Endothelial cell of umbilical vein (primary cell): ENCODE data around the gene GPANK1. TPM values are rescaled to one million over a fixed set of nuclear protein-coding genes. Genes with fewer than 3 reads are reported as not detected.

Source experiments
- BruUV-seq: library from RNA; stranded (reverse); fragments of 400-500 nt; replicated peaks from 2 replicates; lab custom pipeline; 2021; lab: Mats Ljungman, UMichigan
- CTCF ChIA-PET: fragments of 300-600, 350-600 bp; sonication (Branson Sonifier 250); formaldehyde crosslinking; loops from one replicate; lab custom pipeline; 2021; ENCODE audit warnings: antibody characterized with exemption, inconsistent platforms; lab: Charles Lee
- POLR2A ChIA-PET: fragments of 300-600, 350-600 bp; sonication (Branson Sonifier 250); formaldehyde crosslinking; loops from one replicate; lab custom pipeline; 2021; ENCODE audit warnings: antibody characterized with exemption, inconsistent platforms; lab: Charles Lee
- DNase-seq: peaks from one replicate; pipeline ENCODE4 v3.0.0-alpha.2; 2011; ENCODE audit warnings: low read depth, low spot score
- FAIRE-seq: peaks from 2 replicates; lab custom pipeline; 2011; peaks lifted over from hg19 to GRCh38; lab: Jason Lieb, UNC
- H2AFZ ChIP-seq: 2 replicates; pipeline ENCODE4 v1.6.0; 2012; ENCODE audit warnings: low read depth, low read length, control low read depth, inconsistent platforms
- H3K27ac ChIP-seq: 2 replicates; pipeline ENCODE4 v1.5.1; 2011; ENCODE audit warnings: low read depth, mild to moderate bottlenecking, control low read depth, low read length, moderate library complexity; ENCODE audit not compliant: insufficient read depth
- H3K27me3 ChIP-seq, 2 experiments: 2 replicates each; pipeline versions ENCODE4 v1.6.0 to v1.6.1; 2011; ENCODE audit warnings: low read length in 2 of 2, mixed read lengths in 1 of 2; ENCODE audit not compliant: control insufficient read depth in 2 of 2, insufficient read depth in 2 of 2
- H3K36me3 ChIP-seq, 2 experiments: 2 replicates in 1 of 2; 3 replicates in 1 of 2; pipeline ENCODE4 v1.5.1; 2011; ENCODE audit warnings: low read length in 2 of 2, mild to moderate bottlenecking in 1 of 2, moderate library complexity in 1 of 2; ENCODE audit not compliant: control insufficient read depth in 2 of 2, insufficient read depth in 2 of 2; ENCODE audit errors: extremely low read depth in 1 of 2
- H3K4me1 ChIP-seq: 3 replicates; pipeline ENCODE4 v1.5.1; 2011; ENCODE audit warnings: mild to moderate bottlenecking, low read length; ENCODE audit not compliant: control insufficient read depth, insufficient read depth; ENCODE audit errors: extremely low read depth
- H3K4me2 ChIP-seq: 2 replicates; pipeline ENCODE4 v1.6.1; 2011; ENCODE audit warnings: low read length, control low read depth, mixed read lengths; ENCODE audit not compliant: insufficient read depth
- H3K4me3 ChIP-seq, 3 experiments: fragments of 200-600 bp in 1 of 3; sonication (generic), shearing (Covaris generic) in 1 of 3; replicated peaks in 1 of 3; 2 replicates each; pipeline ENCODE4 v1.5.1; 2011 to 2016; ENCODE audit warnings: control low read depth in 3 of 3, low read length in 3 of 3, mild to moderate bottlenecking in 2 of 3, inconsistent platforms in 1 of 3, low read depth in 1 of 3, moderate library complexity in 1 of 3; ENCODE audit not compliant: insufficient read depth in 1 of 3
- H3K79me2 ChIP-seq: 2 replicates; pipeline ENCODE4 v1.6.0; 2012; ENCODE audit warnings: low read length, inconsistent platforms; ENCODE audit not compliant: control insufficient read depth, insufficient read depth
- H3K9ac ChIP-seq: replicated peaks from 2 replicates; pipeline ENCODE3; 2011; ENCODE audit warnings: low read length, control low read depth; ENCODE audit not compliant: insufficient read depth; ENCODE audit errors: extremely low read depth
- H3K9me1 ChIP-seq: replicated peaks from 3 replicates; pipeline ENCODE4 v1.6.0; 2011; ENCODE audit warnings: mild to moderate bottlenecking, low read length; ENCODE audit not compliant: control insufficient read depth, insufficient read depth; ENCODE audit errors: extremely low read depth
- H3K9me3 ChIP-seq: replicated peaks from 2 replicates; pipeline ENCODE4 v1.5.1; 2012; ENCODE audit warnings: low read length, inconsistent platforms; ENCODE audit not compliant: control insufficient read depth, insufficient read depth
- H4K20me1 ChIP-seq: replicated peaks from 2 replicates; pipeline ENCODE3; 2011; ENCODE audit warnings: mild to moderate bottlenecking, low read length; ENCODE audit not compliant: control insufficient read depth, insufficient read depth; ENCODE audit errors: extremely low read depth
- CTCF ChIP-seq, 2 donors: IDR thresholded peaks; 1 replicate in 1 of 2; 2 replicates in 1 of 2; pipeline ENCODE4 v1.5.1; 2011; ENCODE audit warnings: low read length in 2 of 2, mild to moderate bottlenecking in 2 of 2, moderate library complexity in 2 of 2, control low read depth in 1 of 2, inconsistent platforms in 1 of 2, low read depth in 1 of 2; ENCODE audit not compliant: insufficient read depth in 1 of 2; ENCODE audit errors: extremely low read depth in 1 of 2
- EZH2 ChIP-seq: IDR thresholded peaks from 2 replicates; pipeline ENCODE4 v1.6.1; 2012; ENCODE audit warnings: borderline replicate concordance, low read depth, mild to moderate bottlenecking, moderate library complexity, low read length, inconsistent platforms; ENCODE audit not compliant: severe bottlenecking
- JUN ChIP-seq: IDR thresholded peaks from 2 replicates; pipeline ENCODE4 v1.6.1; 2011; ENCODE audit warnings: borderline replicate concordance, low read depth; ENCODE audit not compliant: insufficient read length, insufficient read depth
- POLR2A ChIP-seq: IDR thresholded peaks from 2 replicates; pipeline ENCODE4 v1.6.1; 2012; ENCODE audit warnings: low read depth, mild to moderate bottlenecking, control low read depth, low read length
- dilution Hi-C: fragments of 300-500 bp; cut with MboI; formaldehyde crosslinking; loops from one replicate; pipeline ENCODE4 v1.15.0; 2019; ENCODE audit warnings: low sequenced_read_pairs; ENCODE audit not compliant: extremely low pct_ligation_motif_present
- intact Hi-C: fragments of 100-400 bp; cut with micrococcal nuclease; formaldehyde crosslinking; loops from one replicate; pipeline ENCODE4 v1.10.0; 2022
- polyA plus RNA-seq, 4 experiments: library from polyadenylated mRNA; depleted of rRNA in 3 of 4; stranded (reverse) in 3 of 4; unstranded in 1 of 4; fragments of >200 nt; gene quantifications; 2 replicates each; pipeline versions ENCODE4 v1.2.1 to v1.2.3, GENCODE V29; 2011 to 2012; ENCODE audit warnings: missing spikeins in 1 of 4
- total RNA-seq: library from RNA; stranded (reverse); gene quantifications from 2 replicates; pipeline ENCODE4 v1.2.3, GENCODE V29; 2021
- TF ChIP-seq, protein P1 (sequence below): IDR thresholded peaks from 2 replicates; pipeline ENCODE4 v1.6.1; 2011; ENCODE audit not compliant: insufficient read depth, insufficient read length

GPANK1 gene
- total and polyA plus RNA-seq, 2 donors (not counting 3 experiments of a cell fraction or from before 2014, with no cell fraction given) = 12.6 to 17.5 TPM

DNA sequence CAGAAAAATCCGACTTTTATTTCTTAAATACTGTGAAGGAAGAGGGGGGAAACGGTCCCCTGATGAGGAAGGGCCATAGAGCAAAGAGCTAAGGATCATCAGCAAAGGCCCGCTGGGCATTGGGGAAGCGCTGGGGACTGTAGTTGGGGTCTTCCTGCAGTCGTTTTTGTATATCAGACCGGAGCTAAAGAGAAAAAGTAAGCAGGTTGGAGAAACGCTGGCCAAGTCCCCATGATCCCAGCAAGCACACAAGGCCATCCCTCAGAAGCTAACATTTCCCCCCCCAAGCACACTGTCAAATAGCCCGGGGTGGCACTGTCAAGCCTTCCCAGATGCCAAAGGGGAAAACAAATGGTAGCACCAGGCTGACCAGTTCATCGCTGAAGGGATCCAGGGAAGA lies 25.8 kb downstream of the GPANK1 start:
- ChIA-PET POLR2A (interaction anchor here (1.1 to 2.2 kb wide), 3 partner anchors 13 to 189 kb away, joined by 3 to 10 read pairs (median 4); partner anchors contain the start of genes BAG6, GPANK1 and HSPA1B), CTCF (interaction anchor here (1.2 to 2.5 kb wide), 7 partner anchors 12 to 191 kb away, joined by 3 to 10 read pairs (median 4); partner anchors contain the start of genes ATP6V1G2, BAG6 and GPANK1)
- BruUV-seq = no TSS peak
- H3K9me1 ChIP-seq = no peaks in the 10 kb centered on the region
- dilution Hi-C loops (no loop called here), intact Hi-C loops (no loop called here)
- no peak overlapping the region for H3K27ac ChIP-seq
- no peak for TF ChIP-seq JUN
- TF ChIP-seq CTCF (IDR thresholded peaks at IDR 0.05; ENCODE audit: extremely low read depth in 1 of 2, insufficient read depth in 1 of 2, low read depth in 1 of 2, low read length in 2 of 2) = no peak
- TF ChIP-seq POLR2A = no peak
- no peak for TF ChIP-seq EZH2
- TF ChIP-seq, protein P1, sequence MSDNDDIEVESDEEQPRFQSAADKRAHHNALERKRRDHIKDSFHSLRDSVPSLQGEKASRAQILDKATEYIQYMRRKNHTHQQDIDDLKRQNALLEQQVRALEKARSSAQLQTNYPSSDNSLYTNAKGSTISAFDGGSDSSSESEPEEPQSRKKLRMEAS = no peak
- FAIRE-seq = peak; percentile 33
- H3K4me1 ChIP-seq = no peaks in the 10 kb centered on the region
- no peak for DNase-seq
- no peak overlapping the region for H3K9ac ChIP-seq
- H2AFZ ChIP-seq = no peak overlapping the region
- H3K27me3 ChIP-seq = no peaks in the 10 kb centered on the region
- H3K79me2 ChIP-seq = no peaks in the 10 kb centered on the region
- no peaks in the 10 kb centered on the region for H3K9me3 ChIP-seq
- no peak overlapping the region for H3K4me2 ChIP-seq
- peaks cover 40 to 72% of the 10 kb centered on the region in 2 experiments for H3K36me3 ChIP-seq
- no peaks in the 10 kb centered on the region for H4K20me1 ChIP-seq
- no peak overlapping the region for H3K4me3 ChIP-seq
